Endodermal cell (in vitro differentiated cells): ENCODE data around the gene STRA8. TPM values are rescaled to one million over a fixed set of nuclear protein-coding genes. Genes with fewer than 3 reads are reported as not detected.

Source experiments
- DNase-seq: peaks from one replicate; pipeline ENCODE4 v3.0.0-alpha.2; 2017
- H3K27ac ChIP-seq: 2 replicates; pipeline ENCODE4 v1.5.1; 2013; ENCODE audit warnings: mild to moderate bottlenecking, low read depth, low read length, moderate library complexity
- H3K27me3 ChIP-seq: 2 replicates; pipeline ENCODE4 v1.6.1; 2013; ENCODE audit warnings: mild to moderate bottlenecking, low read length, moderate library complexity; ENCODE audit not compliant: insufficient read depth, control insufficient read depth, poor library complexity, severe bottlenecking
- H3K36me3 ChIP-seq: 2 replicates; pipeline ENCODE4 v1.7.0; 2013; ENCODE audit warnings: mild to moderate bottlenecking, low read length, moderate library complexity; ENCODE audit not compliant: control insufficient read depth, insufficient read depth
- H3K4me1 ChIP-seq: one replicate; pipeline ENCODE4 v1.7.0; 2013; ENCODE audit warnings: low read length; ENCODE audit not compliant: control insufficient read depth, insufficient read depth
- H3K4me3 ChIP-seq: 2 replicates; pipeline ENCODE4 v1.5.1; 2013; ENCODE audit warnings: mild to moderate bottlenecking, low read length, moderate library complexity
- H3K9ac ChIP-seq: 2 replicates; pipeline ENCODE4 v1.6.1; 2013; ENCODE audit warnings: mild to moderate bottlenecking, low read length, moderate library complexity; ENCODE audit not compliant: poor library complexity, severe bottlenecking; ENCODE audit errors: extremely low read depth
- H3K9me3 ChIP-seq: 2 replicates; pipeline ENCODE4 v1.6.1; 2013; ENCODE audit warnings: mild to moderate bottlenecking, low read length, moderate library complexity; ENCODE audit not compliant: control insufficient read depth
- H3K27ac Mint-ChIP-seq: 2 replicates; pipeline ENCODE4 v1.8.0; 2020; ENCODE audit warnings: mixed read lengths
- H3K27me3 Mint-ChIP-seq: 2 replicates; pipeline ENCODE4 v1.8.0; 2021; ENCODE audit warnings: mild to moderate bottlenecking, mixed read lengths; ENCODE audit not compliant: insufficient read depth
- H3K36me3 Mint-ChIP-seq: 2 replicates; pipeline ENCODE4 v1.8.0; 2020; ENCODE audit warnings: low read depth, mixed read lengths
- H3K4me1 Mint-ChIP-seq: 2 replicates; pipeline ENCODE4 v1.8.0; 2020; ENCODE audit warnings: mixed read lengths
- H3K4me3 Mint-ChIP-seq: 2 replicates; pipeline ENCODE4 v1.8.0; 2020; ENCODE audit warnings: mild to moderate bottlenecking, moderate library complexity, mixed read lengths
- H3K9me3 Mint-ChIP-seq: 2 replicates; pipeline ENCODE4 v1.8.0; 2020; ENCODE audit warnings: mild to moderate bottlenecking, mixed read lengths
- WGBS, 2 experiments: methylation state at CpG; one replicate each; pipeline versions ENCODE4 v1.1.5 to v1.1.7; 2013; ENCODE audit warnings: missing lambda C conversion rate in 2 of 2, mixed read lengths in 1 of 2; ENCODE audit not compliant: insufficient coverage in 1 of 2, insufficient read length in 1 of 2; 5-methylcytosine and 5-hydroxymethylcytosine counted together
- total RNA-seq, 2 donors: library from RNA; stranded (reverse); fragmentation: NEBNext Ultra II Directional in 1 of 2; extraction: Animal tissue kit (Norgen Biotek cat#: 25700) in 1 of 2; gene quantifications; 2 replicates in 1 of 2; 3 replicates in 1 of 2; pipeline ENCODE4 v1.2.1, GENCODE V29; 2021
- TF ChIP-seq, protein P1 (sequence below): fragments of 200-600 bp; sonication (generic); conservative IDR thresholded peaks from 2 replicates; pipeline ENCODE4 v1.5.0; 2021; ENCODE audit warnings: antibody characterized with exemption, mild to moderate bottlenecking

The STRA8 gene
- total RNA-seq, 2 donors from 2014 or later: not detected

GRCh38 chr7:135270577-135271254, 37.1 kb downstream of the STRA8 start:
- TF ChIP-seq, protein P1, sequence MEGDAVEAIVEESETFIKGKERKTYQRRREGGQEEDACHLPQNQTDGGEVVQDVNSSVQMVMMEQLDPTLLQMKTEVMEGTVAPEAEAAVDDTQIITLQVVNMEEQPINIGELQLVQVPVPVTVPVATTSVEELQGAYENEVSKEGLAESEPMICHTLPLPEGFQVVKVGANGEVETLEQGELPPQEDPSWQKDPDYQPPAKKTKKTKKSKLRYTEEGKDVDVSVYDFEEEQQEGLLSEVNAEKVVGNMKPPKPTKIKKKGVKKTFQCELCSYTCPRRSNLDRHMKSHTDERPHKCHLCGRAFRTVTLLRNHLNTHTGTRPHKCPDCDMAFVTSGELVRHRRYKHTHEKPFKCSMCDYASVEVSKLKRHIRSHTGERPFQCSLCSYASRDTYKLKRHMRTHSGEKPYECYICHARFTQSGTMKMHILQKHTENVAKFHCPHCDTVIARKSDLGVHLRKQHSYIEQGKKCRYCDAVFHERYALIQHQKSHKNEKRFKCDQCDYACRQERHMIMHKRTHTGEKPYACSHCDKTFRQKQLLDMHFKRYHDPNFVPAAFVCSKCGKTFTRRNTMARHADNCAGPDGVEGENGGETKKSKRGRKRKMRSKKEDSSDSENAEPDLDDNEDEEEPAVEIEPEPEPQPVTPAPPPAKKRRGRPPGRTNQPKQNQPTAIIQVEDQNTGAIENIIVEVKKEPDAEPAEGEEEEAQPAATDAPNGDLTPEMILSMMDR: no peak
- H3K27ac ChIP-seq: no peak overlapping the region
- Mint-ChIP-seq H3K4me3 (no peak overlapping the region), H3K9me3 (peaks cover 26% of the 10 kb centered on the region), H3K36me3 (no peaks in the 10 kb centered on the region), H3K27ac (no peak overlapping the region), H3K4me1 (peaks cover 2% of the 10 kb centered on the region), H3K27me3 (peaks cover 5% of the 10 kb centered on the region)
- no peak overlapping the region for H3K9ac ChIP-seq
- no peaks in the 10 kb centered on the region for H3K4me1 ChIP-seq
- 81 to 90% methylated on average over 17 to 23 of the region's 23 CpGs for WGBS, 2 experiments
- no peaks in the 10 kb centered on the region for H3K9me3 ChIP-seq
- DNase-seq: peak; percentile 78
- no peaks in the 10 kb centered on the region for H3K27me3 ChIP-seq
- no peak overlapping the region for H3K4me3 ChIP-seq
- H3K36me3 ChIP-seq: no peaks in the 10 kb centered on the region

DNA sequence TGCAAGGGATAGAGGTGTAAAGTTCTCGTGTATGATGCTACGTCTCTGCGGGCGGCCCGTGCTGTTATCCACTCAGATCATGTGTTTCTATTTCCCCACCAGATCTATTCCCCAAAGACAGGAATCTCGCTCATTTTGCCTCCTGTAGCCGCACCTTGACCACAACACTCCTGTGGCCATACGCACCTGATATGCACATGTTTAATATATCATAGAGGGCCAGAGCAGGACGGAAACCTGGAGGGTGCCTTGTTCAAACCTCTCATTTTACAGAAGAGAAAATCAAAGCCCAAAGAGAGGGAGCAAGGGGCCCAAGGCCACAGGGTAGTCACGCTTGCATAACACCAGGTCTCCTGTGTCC, 37.6 kb downstream of the STRA8 start:
- H3K4me1 Mint-ChIP-seq: peaks cover 2% of the 10 kb centered on the region
- H3K9me3 ChIP-seq: no peaks in the 10 kb centered on the region
- H3K27me3 ChIP-seq: no peaks in the 10 kb centered on the region
- no peak overlapping the region for H3K27ac Mint-ChIP-seq
- TF ChIP-seq, protein P1: no peak
- H3K27ac ChIP-seq: no peak overlapping the region
- H3K4me1 ChIP-seq: no peaks in the 10 kb centered on the region
- H3K4me3 ChIP-seq: no peak overlapping the region
- 95 to 100% methylated on average over 3 to 10 of the region's 10 CpGs for WGBS, 2 experiments
- H3K36me3 ChIP-seq: no peaks in the 10 kb centered on the region
- H3K36me3 Mint-ChIP-seq: no peaks in the 10 kb centered on the region
- H3K27me3 Mint-ChIP-seq: peaks cover 5% of the 10 kb centered on the region
- H3K9me3 Mint-ChIP-seq: peaks cover 27% of the 10 kb centered on the region
- H3K9ac ChIP-seq: no peak overlapping the region
- DNase-seq: no peak
- no peak overlapping the region for H3K4me3 Mint-ChIP-seq

DNA sequence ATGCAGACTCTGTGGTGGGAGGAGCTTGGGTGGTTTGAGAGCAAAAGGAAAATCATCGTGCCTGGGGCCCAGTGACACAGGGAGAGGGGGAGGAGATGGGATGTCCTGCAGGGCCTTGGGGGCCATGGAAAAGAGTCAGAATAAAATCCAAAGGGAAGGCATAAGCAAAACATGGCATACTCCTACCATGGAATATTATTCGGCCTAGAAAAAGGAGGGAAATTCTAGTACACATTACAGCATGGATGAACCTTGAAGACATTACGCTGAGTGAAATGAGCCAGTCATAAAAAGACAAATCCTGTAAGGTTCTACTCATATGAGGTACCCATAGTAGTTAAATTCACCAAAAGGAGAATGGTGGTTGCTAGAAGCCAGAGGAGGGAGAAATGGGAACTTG, 38.7 kb downstream of the STRA8 start:
- Mint-ChIP-seq H3K27me3 (peaks cover 5% of the 10 kb centered on the region), H3K4me3 (no peak overlapping the region), H3K9me3 (peaks cover 26% of the 10 kb centered on the region), H3K36me3 (no peaks in the 10 kb centered on the region), H3K4me1 (peaks cover 2% of the 10 kb centered on the region), H3K27ac (no peak overlapping the region)
- no peaks in the 10 kb centered on the region for H3K9me3 ChIP-seq
- no peak overlapping the region for H3K27ac ChIP-seq
- TF ChIP-seq, protein P1: no peak
- no peaks in the 10 kb centered on the region for H3K27me3 ChIP-seq
- H3K9ac ChIP-seq: no peak overlapping the region
- H3K36me3 ChIP-seq: no peaks in the 10 kb centered on the region
- H3K4me1 ChIP-seq: no peaks in the 10 kb centered on the region
- H3K4me3 ChIP-seq: no peak overlapping the region
- WGBS, 2 experiments: 87 to 91% methylated on average over 3 of the region's 3 CpGs
- DNase-seq: peak; percentile 8
